HG03103 (cell line): ENCODE results near the gene KRT33A.
"Not testable (repeated sequence)": the region's sequence is repeated elsewhere in the genome, so short reads cannot be mapped to it uniquely, and the experiment has no call there.

ENCODE experiments used
- ATAC-seq: cut with Tn5 transposase; IDR thresholded peaks from one replicate; pipeline ENCODE4 v1.9.1; 2021; ENCODE audit warnings: low read depth; ENCODE audit not compliant: unreplicated experiment

KRT33A gene

GRCh38 chr17:41350381-41350878, at the start of gene KRT33A:
KRT33A (minus strand) TSS chr17:41350828; CDS start chr17:41350767, 61 bp downstream.
- ATAC-seq: not testable (repeated sequence)

GRCh38 chr17:41396996-41397660, 46.5 kb upstream of the KRT33A start, which contains the start of gene KRT31:
KRT31 (minus strand) TSS chr17:41397608; CDS start chr17:41397539, 69 bp downstream.
- ATAC-seq: no peak

GRCh38 chr17:41396340-41396739, 45.7 kb upstream of the KRT33A start:
- ATAC-seq: no peak

GRCh38 chr17:41395611-41396010, 45.0 kb upstream of the KRT33A start:
- no peak for ATAC-seq

GRCh38 chr17:41395044-41395443, 44.4 kb upstream of the KRT33A start:
- not testable (repeated sequence) for ATAC-seq

- no peak for ATAC-seq
Observed at GRCh38 chr17:41394254-41394996, 43.8 kb upstream of the KRT33A start.

- no peak for ATAC-seq
Observed at GRCh38 chr17:41393826-41394225, 43.2 kb upstream of the KRT33A start.

- ATAC-seq: no peak
Observed at GRCh38 chr17:41393294-41393693, 42.7 kb upstream of the KRT33A start.

GRCh38 chr17:41392278-41392677, 41.6 kb upstream of the KRT33A start:
- ATAC-seq: no peak

GRCh38 chr17:41391535-41391934, 40.9 kb upstream of the KRT33A start:
- no peak for ATAC-seq

- no peak for ATAC-seq
Observed at GRCh38 chr17:41390411-41390938, 39.8 kb upstream of the KRT33A start.

- no peak for ATAC-seq
Observed at GRCh38 chr17:41387670-41388069, 37.0 kb upstream of the KRT33A start.

- no peak for ATAC-seq
Observed at GRCh38 chr17:41386227-41386626, 35.6 kb upstream of the KRT33A start.

- no peak for ATAC-seq
Observed at GRCh38 chr17:41383690-41384089, 33.1 kb upstream of the KRT33A start.

GRCh38 chr17:41382394-41382793, 31.8 kb upstream of the KRT33A start:
- ATAC-seq: no peak

GRCh38 chr17:41381943-41382342, 31.3 kb upstream of the KRT33A start, which contains the start of gene KRT34:
KRT34 (minus strand) TSS chr17:41382306; CDS start chr17:41382246, 60 bp downstream.
- not testable (repeated sequence) for ATAC-seq

GRCh38 chr17:41380091-41380490, 29.5 kb upstream of the KRT33A start:
- not testable (repeated sequence) for ATAC-seq

- ATAC-seq: no peak
Observed at GRCh38 chr17:41377546-41377945, 26.9 kb upstream of the KRT33A start.

GRCh38 chr17:41369713-41370112, 19.1 kb upstream of the KRT33A start, which contains the start of gene KRT33B:
KRT33B (minus strand) TSS chr17:41369813; CDS start chr17:41369750, 63 bp downstream.
- no peak for ATAC-seq

- no peak for ATAC-seq
Observed at GRCh38 chr17:41369023-41369422, 18.4 kb upstream of the KRT33A start.

GRCh38 chr17:41367426-41368075, 16.9 kb upstream of the KRT33A start:
- no peak for ATAC-seq
